KBM-7 (cell line): ENCODE results near the gene TMEM117.
"Not testable (repeated sequence)": the region's sequence is repeated elsewhere in the genome, so short reads cannot be mapped to it uniquely, and the experiment has no call there.

Source experiments
- DNase-seq: peaks from one replicate; pipeline ENCODE4 v3.0.0-alpha.2; 2015
- in situ Hi-C: fragments of 300-500 bp; cut with MboI; formaldehyde crosslinking; loops from 2 replicates; pipeline ENCODE4 v1.14.3; 2020; ENCODE audit warnings: low sequenced_read_pairs, low pct_unique_long_range_greater_than_20kb, mixed read lengths

Gene TMEM117

GRCh38 chr12:43835264-43835655, 621 bp upstream of the TMEM117 start:
- DNase-seq = no peak
- in situ Hi-C loops = no loop called here

- in situ Hi-C loops = no loop called here
- DNase-seq = peak; percentile 54
Observed at GRCh38 chr12:43836475-43836989, 651 bp downstream of the TMEM117 start.

- in situ Hi-C loops = no loop called here
- no peak for DNase-seq
Observed at GRCh38 chr12:43840338-43840737, 4.5 kb downstream of the TMEM117 start.

- in situ Hi-C loops = no loop called here
- no peak for DNase-seq
Observed at GRCh38 chr12:43841253-43841652, 5.4 kb downstream of the TMEM117 start.

- DNase-seq = no peak
- in situ Hi-C loops = no loop called here
Observed at GRCh38 chr12:43842259-43842658, 6.4 kb downstream of the TMEM117 start.

GRCh38 chr12:43847425-43848225, 11.7 kb downstream of the TMEM117 start:
- DNase-seq = peak; percentile 39
- in situ Hi-C loops = not testable (repeated sequence)

- in situ Hi-C loops = no loop called here
- DNase-seq = no peak
Observed at GRCh38 chr12:43848226-43848507, 12.3 kb downstream of the TMEM117 start.

- DNase-seq = no peak
- in situ Hi-C loops = no loop called here
Observed at GRCh38 chr12:43848786-43849185, 12.9 kb downstream of the TMEM117 start.

- in situ Hi-C loops = no loop called here
- DNase-seq = no peak
Observed at GRCh38 chr12:43852744-43853143, 16.9 kb downstream of the TMEM117 start.

- DNase-seq = no peak
- in situ Hi-C loops = no loop called here
Observed at GRCh38 chr12:43856972-43857371, 21.1 kb downstream of the TMEM117 start.

GRCh38 chr12:43858096-43858495, 22.2 kb downstream of the TMEM117 start:
- DNase-seq = no peak

GRCh38 chr12:43858991-43859390, 23.1 kb downstream of the TMEM117 start:
- in situ Hi-C loops = no loop called here
- no peak for DNase-seq

More at GRCh38 chr12:43858096-43858495, 22.2 kb downstream of the TMEM117 start:
- in situ Hi-C loops = no loop called here

- DNase-seq = no peak
- in situ Hi-C loops = no loop called here
Observed at GRCh38 chr12:43861015-43861839, 25.3 kb downstream of the TMEM117 start.

GRCh38 chr12:43861840-43862150, 25.9 kb downstream of the TMEM117 start:
- no peak for DNase-seq
- in situ Hi-C loops = no loop called here

GRCh38 chr12:43863770-43864366, 28.0 kb downstream of the TMEM117 start:
- in situ Hi-C loops = no loop called here

GRCh38 chr12:43864557-43864956, 28.7 kb downstream of the TMEM117 start:
- in situ Hi-C loops, DNase-seq: not testable (repeated sequence)

More at GRCh38 chr12:43863770-43864366, 28.0 kb downstream of the TMEM117 start:
- DNase-seq = no peak

- DNase-seq = no peak
- in situ Hi-C loops = no loop called here
Observed at GRCh38 chr12:43869184-43869583, 33.3 kb downstream of the TMEM117 start.

GRCh38 chr12:43869765-43870164, 33.9 kb downstream of the TMEM117 start:
- DNase-seq, in situ Hi-C loops: not testable (repeated sequence)

- DNase-seq, in situ Hi-C loops: not testable (repeated sequence)
Observed at GRCh38 chr12:43871258-43871657, 35.4 kb downstream of the TMEM117 start.

GRCh38 chr12:43872396-43872795, 36.5 kb downstream of the TMEM117 start:
- no peak for DNase-seq
- in situ Hi-C loops = no loop called here
